CD1c-positive myeloid dendritic cell (primary cell): ENCODE measurements around the gene NCK2.
A peak's percentile ranks its signal among the peaks of the same experiment; 100 is the strongest.

Experiments
- DNase-seq: peaks from one replicate; pipeline ENCODE4 v3.0.0-alpha.2; 2016; ENCODE audit errors: extremely low spot score

NCK2 gene

GRCh38 chr2:105849431-105850179, 104.9 kb downstream of the NCK2 start:
- no peak for DNase-seq

GRCh38 chr2:105852066-105852465, 107.4 kb downstream of the NCK2 start:
- DNase-seq = no peak

- no peak for DNase-seq
Observed at GRCh38 chr2:105853354-105854088, 108.8 kb downstream of the NCK2 start.

- no peak for DNase-seq
Observed at GRCh38 chr2:105854972-105855371, 110.3 kb downstream of the NCK2 start.

- no peak for DNase-seq
Observed at GRCh38 chr2:105856581-105856980, 111.9 kb downstream of the NCK2 start.

- DNase-seq = no peak
Observed at GRCh38 chr2:105857076-105857740, 112.5 kb downstream of the NCK2 start.

- no peak for DNase-seq
Observed at GRCh38 chr2:105858868-105859693, 114.4 kb downstream of the NCK2 start.

- DNase-seq = no peak
Observed at GRCh38 chr2:105859694-105859951, 114.9 kb downstream of the NCK2 start.

- no peak for DNase-seq
Observed at GRCh38 chr2:105860567-105860966, 115.9 kb downstream of the NCK2 start.

GRCh38 chr2:105861200-105861599, 116.5 kb downstream of the NCK2 start:
- no peak for DNase-seq

GRCh38 chr2:105862843-105863242, 118.1 kb downstream of the NCK2 start:
- no peak for DNase-seq

GRCh38 chr2:105864262-105864661, 119.5 kb downstream of the NCK2 start:
- DNase-seq = no peak

- DNase-seq = peak; percentile 4
Observed at GRCh38 chr2:105865222-105865913, 120.7 kb downstream of the NCK2 start.

GRCh38 chr2:105866216-105867185, 121.8 kb downstream of the NCK2 start:
- no peak for DNase-seq

- DNase-seq = peak; percentile 9
Observed at GRCh38 chr2:105867587-105867986, 122.9 kb downstream of the NCK2 start.

- DNase-seq = peak; percentile 45
Observed at GRCh38 chr2:105868060-105868459, 123.3 kb downstream of the NCK2 start.

- no peak for DNase-seq
Observed at GRCh38 chr2:105869341-105869740, 124.6 kb downstream of the NCK2 start.

- DNase-seq = no peak
Observed at GRCh38 chr2:105870062-105870461, 125.3 kb downstream of the NCK2 start.

- DNase-seq = no peak
Observed at GRCh38 chr2:105870858-105871257, 126.1 kb downstream of the NCK2 start.

- DNase-seq = no peak
Observed at GRCh38 chr2:105872142-105872728, 127.5 kb downstream of the NCK2 start.
